Spleen (tissue), 7 donors: ENCODE measurements around the gene PTGES2.

Source experiments
- CTCF ChIP-seq, 11 experiments: fragments of 200-600 bp in 7 of 11; fragments of 450-650 bp in 4 of 11; sonication (generic) in 4 of 11; IDR thresholded peaks in 8 of 11; conservative IDR thresholded peaks in 3 of 11; 1 replicate in 7 of 11; 2 replicates in 4 of 11; pipeline versions ENCODE4 v1.4.0 to v1.8.0; 2016 to 2021; ENCODE audit warnings: antibody characterized with exemption in 11 of 11, inconsistent platforms in 4 of 11, mild to moderate bottlenecking in 1 of 11
- POLR2A ChIP-seq, 3 donors: fragments of 450-650 bp; IDR thresholded peaks; one replicate each; pipeline ENCODE4 v1.5.1; 2017; ENCODE audit warnings: antibody characterized with exemption in 3 of 3, mild to moderate bottlenecking in 1 of 3
- donor health status: DM: no; HTN: no; CAD: no; lungs with moderate emphysema.
- donor health status: DM: no; HTN: no; CAD: no.
- donor health status: DM: no; HTN: no; CAD: no.

- TF ChIP-seq CTCF (IDR thresholded peaks at IDR 0.05 in 8 of 11, conservative IDR thresholded peaks at IDR 0.05 in 3 of 11) (no peak), POLR2A (IDR thresholded peaks at IDR 0.05) (no peak)
Observed at GRCh38 chr9:128141604-128142003, 14.1 kb upstream of the PTGES2 start.
